NCI-H2029 treated with DMSO at 0.1 percent for 48 hours (cell line): ENCODE results near the gene CASP3.
"Not testable (repeated sequence)": the region's sequence is repeated elsewhere in the genome, so short reads cannot be mapped to it uniquely, and the experiment has no call there.

Experiments used
- DNase-seq: peaks from one replicate; lab custom pipeline; 2025; lab: John Stamatoyannopoulos, UW

The CASP3 gene

GRCh38 chr4:184596044-184596616 is 53.1 kb downstream of the CASP3 start:
- DNase-seq, result no peak

GRCh38 chr4:184595430-184595829 is 53.8 kb downstream of the CASP3 start:
- no peak for DNase-seq

GRCh38 chr4:184593461-184593860 is 55.8 kb downstream of the CASP3 start:
- DNase-seq, result no peak

- DNase-seq, result not testable (repeated sequence)
Observed at GRCh38 chr4:184591747-184592270, 57.4 kb downstream of the CASP3 start.

- no peak for DNase-seq
Observed at GRCh38 chr4:184591070-184591677, 58.1 kb downstream of the CASP3 start.

- DNase-seq, result no peak
Observed at GRCh38 chr4:184590196-184590595, 59.1 kb downstream of the CASP3 start.

- no peak for DNase-seq
Observed at GRCh38 chr4:184588893-184589292, 60.4 kb downstream of the CASP3 start.

GRCh38 chr4:184587701-184588100 is 61.5 kb downstream of the CASP3 start:
- DNase-seq, result no peak

GRCh38 chr4:184587221-184587620 is 62.0 kb downstream of the CASP3 start:
- no peak for DNase-seq

GRCh38 chr4:184583738-184584502 is 65.3 kb downstream of the CASP3 start:
- DNase-seq, result no peak
